ENCODE measurements around the gene ADCY6.

ADCY6 gene

DNA sequence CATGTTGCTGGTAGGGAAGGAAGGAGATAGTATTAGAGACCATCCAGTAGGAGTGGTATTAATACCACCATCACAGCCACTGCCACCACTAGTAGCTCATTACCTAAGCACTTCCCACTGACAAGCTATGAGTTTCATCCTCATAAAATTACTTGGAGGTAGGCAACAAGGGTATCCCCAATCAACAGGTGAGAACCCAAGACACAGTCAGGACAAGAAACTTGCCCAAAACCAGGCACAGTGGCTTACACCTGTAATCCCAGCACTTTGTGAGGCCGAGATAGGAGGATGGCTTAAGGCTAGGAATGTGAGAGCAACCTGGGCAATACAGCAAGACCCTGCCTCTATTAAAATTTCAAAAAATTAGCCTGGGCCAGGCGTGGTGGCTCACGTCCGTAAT lies 5.5 kb downstream of the ADCY6 start:
- no peak for DNase-seq (ENCODE audit: low spot score)

GRCh38 chr12:48782457-48783395 lies 6.2 kb downstream of the ADCY6 start:
- no peak for DNase-seq (ENCODE audit: low spot score)

DNA sequence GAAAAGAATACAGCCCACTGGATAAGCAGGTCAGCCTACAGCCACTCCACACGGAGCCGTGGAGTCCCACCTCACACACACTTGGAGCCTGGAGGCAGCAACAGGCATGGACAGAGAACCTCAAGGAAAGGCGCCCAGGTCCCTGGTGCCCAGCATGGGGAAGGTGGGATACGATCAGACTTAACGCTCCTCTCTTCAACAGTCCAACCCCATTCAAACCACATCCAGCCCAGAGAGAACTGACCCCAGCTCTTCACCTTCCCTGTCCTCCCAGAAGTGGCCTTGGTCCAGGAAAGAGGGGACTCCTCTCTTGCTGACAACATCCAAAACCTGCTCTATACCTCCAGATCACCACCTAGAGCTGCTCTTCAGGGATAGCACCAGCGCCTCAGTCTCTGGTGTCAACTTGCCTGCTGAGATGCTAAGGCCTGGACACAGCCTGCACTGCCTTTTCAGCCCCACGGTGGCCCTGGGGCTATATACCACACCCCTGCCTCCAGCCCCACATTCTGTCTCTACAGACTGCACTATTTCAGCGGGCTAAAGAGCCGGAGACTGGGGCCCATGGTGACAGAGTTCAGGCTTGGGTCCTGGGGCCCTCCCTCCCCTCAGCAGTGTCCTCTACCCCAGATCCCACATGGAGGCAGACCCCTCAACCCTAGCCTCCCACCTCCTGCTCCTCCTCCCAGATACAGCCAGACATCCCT lies 7.0 kb downstream of the ADCY6 start:
- no peak for DNase-seq (ENCODE audit: low spot score)

DNA sequence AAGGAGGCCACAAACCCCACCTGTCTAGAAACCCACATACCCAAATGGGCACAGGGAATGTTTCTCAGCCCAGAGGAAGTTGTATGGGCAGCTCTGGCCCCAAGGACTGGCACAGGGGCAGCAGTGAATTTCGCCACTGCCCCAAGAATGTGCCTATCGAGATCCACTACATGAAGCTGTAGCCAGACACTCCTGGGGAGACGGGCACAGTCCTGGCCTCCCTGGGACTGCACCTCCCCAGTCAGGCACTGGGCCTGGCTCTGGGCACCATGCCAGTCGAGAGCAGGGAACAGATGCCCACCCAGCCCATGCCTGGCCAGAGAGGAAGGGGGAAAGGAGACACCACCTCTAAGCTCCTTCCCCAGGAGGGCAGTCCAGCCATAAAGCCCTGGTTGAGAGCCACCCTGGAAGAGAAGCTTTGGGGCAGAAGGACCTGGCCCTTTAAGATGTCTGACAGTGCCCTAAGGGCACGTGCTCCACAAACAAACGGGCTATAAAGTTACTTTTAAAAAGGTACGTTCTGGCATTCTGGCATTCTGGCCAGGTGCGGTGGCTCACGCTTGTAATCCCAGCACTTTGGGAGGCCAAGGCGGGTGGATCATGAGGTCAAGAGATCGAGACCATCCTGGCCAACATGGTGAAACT lies 8.4 kb downstream of the ADCY6 start:
- DNase-seq (ENCODE audit: low spot score), result no peak

DNA sequence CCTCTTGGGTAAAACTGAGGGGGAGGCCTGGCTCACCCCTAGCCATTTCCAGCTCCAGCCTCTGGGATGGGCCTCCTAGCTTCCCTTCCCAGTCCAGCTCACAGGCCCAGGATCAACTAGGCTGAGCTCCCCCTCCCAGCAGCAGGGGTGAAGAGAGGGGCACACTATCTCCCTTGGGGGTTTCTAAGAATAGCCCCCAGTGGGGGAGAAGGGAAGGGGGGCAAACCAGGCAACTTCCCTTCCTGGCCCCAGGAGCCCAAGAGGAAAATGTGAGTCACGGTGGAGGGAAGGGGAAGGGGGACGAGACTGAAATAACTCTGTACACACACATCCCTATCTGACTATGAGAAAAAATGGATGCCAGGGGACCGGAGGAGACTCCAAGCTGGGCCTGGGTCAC lies 9.0 kb downstream of the ADCY6 start:
- peak; percentile 24 for DNase-seq (ENCODE audit: low spot score)

GRCh38 chr12:48777501-48778400 lies 11.1 kb downstream of the ADCY6 start:
- no peak for DNase-seq (ENCODE audit: low spot score)

GRCh38 chr12:48776956-48777355 lies 11.9 kb downstream of the ADCY6 start:
- DNase-seq (ENCODE audit: low spot score), result no peak

DNA sequence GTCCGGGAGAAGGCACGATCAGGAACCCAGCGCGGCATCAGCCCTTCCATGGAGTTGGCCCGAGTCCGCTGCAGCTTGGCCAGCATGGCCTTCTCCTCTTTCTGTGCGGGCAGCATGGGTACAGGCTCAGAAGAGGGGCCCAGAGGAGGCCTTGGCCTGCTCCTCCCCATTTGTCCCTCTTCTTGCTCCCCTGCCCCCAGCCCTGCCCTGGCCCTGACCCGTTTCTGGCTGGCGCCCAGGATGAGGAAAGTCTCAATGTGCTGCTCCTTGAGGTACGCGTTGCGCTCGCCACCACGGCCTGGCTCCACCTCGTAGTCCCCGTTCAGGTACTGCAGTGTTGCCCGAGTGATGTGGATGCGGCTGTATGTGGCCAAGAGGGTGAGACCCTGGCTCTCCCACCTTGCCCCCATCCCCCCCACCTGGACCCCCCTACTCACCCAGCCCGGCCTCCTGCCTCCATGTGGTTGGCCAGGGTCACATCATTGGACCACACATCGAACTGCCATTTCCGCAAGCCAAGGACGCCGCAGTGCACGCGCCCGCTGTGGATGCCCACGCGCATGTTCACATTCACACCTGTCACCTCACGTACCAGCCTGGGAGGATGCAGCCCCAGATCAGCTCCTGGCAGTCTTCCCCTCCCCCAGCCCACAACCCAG lies 12.8 kb downstream of the ADCY6 start:
- DNase-seq (ENCODE audit: low spot score), result no peak

DNA sequence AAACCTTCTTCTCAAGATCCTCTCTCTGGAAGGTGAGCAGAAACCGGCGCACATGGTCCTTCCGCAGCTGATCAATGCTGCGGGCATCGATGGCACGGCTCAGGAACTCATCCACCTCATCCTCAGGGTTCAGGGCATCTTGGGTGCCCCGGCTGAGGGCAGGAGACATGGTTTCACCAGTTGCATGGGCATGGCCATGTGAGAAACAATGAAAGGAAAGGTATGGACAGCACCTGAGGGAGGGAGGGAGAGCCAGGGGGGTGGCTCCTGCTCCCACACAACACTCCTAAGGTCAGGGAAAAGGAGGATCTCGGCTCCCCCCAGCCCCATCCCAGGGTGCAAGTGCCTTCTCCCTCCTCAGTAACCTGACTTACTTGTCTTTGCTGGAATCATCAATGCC lies 13.6 kb downstream of the ADCY6 start:
- no peak for DNase-seq (ENCODE audit: low spot score)

DNA sequence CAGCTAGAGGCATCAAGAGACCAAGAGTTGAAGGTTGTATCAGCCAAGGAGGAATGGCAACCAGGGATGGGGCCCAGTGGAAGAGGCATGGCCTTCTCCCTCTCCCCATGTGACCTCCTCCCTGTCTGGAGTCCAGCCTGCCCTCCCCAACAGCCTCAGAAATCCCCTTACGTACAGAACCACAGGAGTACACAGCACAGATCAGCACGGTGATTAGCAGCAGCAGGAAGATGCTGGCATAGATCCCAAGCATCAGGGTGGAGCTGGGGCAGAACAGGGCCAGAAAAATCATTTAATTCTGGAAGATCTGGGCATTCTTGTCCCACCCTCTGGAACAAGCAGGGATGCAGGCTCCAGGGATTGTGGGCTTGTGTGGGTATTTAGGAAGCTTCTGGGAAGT lies 14.4 kb downstream of the ADCY6 start:
- no peak for DNase-seq (ENCODE audit: low spot score)

DNA sequence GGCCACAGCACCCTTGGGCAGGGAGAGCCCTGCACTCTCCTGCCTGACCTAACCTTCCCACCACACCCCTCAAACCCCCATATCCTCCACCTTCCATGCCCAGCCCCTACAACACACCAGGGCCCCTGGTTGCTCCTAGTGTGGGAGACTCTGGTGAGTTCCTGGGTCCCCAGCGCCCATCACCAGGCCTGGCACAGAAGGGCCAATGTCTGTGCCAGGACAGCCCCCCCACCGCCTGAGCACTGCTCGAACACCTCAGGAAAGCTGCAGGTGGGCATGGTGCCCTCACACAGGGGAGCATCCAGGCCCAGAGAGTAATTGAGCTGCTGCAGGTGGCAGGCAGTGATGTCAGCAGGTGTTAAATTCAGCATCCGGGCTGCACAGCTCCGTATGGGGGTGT lies 15.2 kb downstream of the ADCY6 start:
- DNase-seq (ENCODE audit: low spot score), result no peak

DNA sequence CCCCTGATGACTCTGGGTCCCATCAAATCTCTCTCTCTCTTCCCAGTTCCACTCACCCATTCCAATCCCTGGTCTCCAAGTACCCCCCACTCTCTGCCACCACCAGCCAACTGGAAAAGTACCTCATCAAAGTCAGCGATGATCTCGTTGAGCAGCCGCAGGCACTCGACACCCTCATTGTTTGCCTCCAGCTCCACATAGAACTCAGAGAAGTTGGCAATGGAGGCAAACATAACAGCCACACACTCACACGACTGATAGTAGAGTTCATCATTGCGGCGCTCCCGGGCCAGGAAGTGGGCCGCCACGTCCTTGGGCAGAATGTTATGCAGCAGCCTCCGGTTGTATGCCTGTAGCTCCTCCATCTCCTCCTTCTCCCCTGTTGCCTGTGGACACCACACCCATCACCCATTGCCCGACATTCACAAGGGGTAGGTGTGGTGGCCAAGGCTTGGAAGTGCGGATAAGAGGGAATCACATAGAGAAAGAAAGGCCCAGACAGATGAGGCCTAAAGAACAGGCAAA lies 17.2 kb downstream of the ADCY6 start:
- no peak for DNase-seq (ENCODE audit: low spot score)

- no peak for DNase-seq (ENCODE audit: low spot score)
Measured at GRCh38 chr12:48770756-48771155, 18.1 kb downstream of the ADCY6 start.

GRCh38 chr12:48768736-48769135 lies 20.2 kb downstream of the ADCY6 start:
- DNase-seq (ENCODE audit: low spot score), result no peak

- no peak for DNase-seq (ENCODE audit: low spot score)
Measured at GRCh38 chr12:48768147-48768546, 20.7 kb downstream of the ADCY6 start.

DNA sequence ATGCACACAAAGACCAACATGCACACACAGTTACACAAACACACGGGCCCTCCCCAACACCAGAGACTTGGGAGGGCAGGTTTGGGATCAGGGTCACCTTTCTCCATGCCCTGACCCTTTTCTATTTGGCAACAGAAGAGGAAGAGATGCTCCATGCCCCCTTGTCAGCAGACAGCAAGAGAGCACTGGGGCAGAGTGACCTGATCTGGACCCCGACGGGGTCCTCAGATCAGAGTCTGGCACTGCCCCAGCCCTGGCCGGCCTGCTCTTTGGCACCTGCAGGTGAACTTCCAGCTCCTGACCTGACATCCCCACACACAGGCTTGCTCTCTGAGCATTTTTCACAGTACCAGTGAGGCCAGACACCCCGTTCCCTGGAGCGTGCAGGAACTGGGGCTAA lies 21.4 kb downstream of the ADCY6 start:
- no peak for DNase-seq (ENCODE audit: low spot score)

DNA sequence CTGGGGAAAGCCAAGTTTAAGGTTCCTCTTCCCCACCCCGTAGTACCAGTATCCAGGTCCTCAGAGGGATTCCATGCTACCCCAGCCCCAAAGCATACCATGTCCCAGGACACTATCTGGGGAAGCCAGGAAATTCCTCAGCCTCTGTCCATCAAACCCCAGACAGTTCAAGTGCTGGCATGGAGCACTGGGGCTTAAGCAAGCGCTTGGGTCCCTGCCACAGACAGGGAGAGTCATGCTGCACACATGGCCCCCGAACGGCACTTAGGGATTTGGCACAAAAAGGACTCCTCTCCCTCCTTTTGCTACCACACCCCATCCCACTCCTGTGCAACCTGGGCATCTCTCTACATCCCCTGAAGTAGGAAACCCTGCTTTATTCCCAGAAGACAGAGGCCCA lies 21.8 kb downstream of the ADCY6 start:
- DNase-seq (ENCODE audit: low spot score), result no peak

DNA sequence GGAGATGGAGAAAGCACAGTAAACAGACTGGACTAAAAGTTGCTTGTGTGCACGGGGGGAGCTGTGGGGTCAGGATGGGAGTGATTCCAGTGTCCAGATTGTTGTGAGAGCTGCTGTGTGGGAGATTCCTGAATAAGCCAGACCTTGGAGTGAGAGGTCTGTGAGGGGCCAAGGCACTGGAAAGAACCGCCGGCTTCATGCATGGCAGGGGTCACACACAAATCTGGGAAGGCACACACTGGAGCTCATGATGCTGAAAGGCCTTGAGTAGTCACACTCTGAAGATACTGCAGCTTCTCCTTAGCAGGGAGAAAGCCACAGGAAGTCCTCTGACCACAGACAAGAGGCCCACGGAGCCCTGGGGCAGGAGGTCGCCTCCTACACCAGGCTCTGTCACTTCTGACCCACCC lies 23.1 kb downstream of the ADCY6 start:
- DNase-seq (ENCODE audit: low spot score), result no peak

DNA sequence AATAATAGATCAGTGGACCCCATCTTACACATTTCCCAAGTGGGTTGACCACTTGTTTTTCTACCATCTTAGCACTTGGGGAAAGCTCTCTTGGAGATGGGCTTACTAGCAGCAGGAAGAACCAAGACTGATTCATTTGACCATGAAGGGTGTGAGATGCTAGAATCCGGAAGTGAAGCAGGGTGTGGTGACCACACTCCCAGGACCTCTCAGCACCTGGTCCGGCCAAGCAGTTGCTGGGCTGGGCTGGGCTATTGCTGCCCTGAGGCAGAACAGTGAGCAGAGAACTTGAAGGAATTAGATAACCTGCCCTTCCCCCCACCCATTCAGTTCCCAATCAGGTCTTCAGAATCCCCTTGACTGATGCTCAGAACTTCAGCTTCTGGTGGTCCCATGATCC lies 24.4 kb downstream of the ADCY6 start:
- DNase-seq (ENCODE audit: low spot score), result no peak

DNA sequence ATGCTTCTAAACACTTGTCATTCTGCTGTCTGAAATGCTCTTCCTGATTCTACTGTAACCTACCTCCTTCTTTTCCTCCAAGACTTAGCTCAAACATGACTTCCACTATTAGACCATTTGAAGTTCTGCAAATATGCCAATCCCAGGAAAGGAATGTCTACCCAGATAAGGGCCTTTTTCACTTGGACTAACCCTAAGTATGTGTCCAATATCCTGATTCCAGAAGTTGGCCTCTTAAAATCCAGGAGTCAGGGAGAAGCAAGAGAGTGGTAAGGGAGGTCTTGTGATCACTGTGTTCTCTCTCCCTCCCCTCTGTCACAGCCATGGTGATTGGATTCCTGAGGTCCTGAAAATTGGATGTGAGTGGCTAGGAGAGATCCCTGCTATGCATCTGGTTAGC lies 30.2 kb downstream of the ADCY6 start:
- DNase-seq (ENCODE audit: low spot score), result no peak

DNA sequence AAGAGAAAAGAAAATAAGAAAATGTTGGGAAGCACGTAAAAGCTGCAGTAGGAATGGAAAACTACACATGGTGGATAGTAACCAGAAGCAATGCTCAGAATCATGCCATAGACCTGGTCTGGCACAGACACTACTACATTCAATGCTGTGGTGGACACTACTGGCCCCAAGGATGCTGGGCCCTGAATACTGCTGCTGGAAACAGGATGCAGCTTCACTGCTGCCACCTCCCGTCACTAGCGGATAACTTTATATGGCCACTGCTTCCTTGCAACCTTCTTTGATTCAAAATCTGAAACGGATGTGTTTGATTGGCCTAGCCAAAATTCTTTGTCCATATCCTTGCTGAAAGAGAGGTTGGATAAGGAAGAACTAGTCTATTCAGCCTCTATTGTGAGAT lies 30.7 kb downstream of the ADCY6 start:
- DNase-seq (ENCODE audit: low spot score), result no peak
